ENCODE data around the gene CACNA2D4. TPM values are rescaled to one million over a fixed set of nuclear protein-coding genes. Genes with fewer than 3 reads are reported as not detected.

The CACNA2D4 gene
- polyA plus RNA-seq, 3 donors = 17.8 to 87.7 (median 22.1) TPM

DNA sequence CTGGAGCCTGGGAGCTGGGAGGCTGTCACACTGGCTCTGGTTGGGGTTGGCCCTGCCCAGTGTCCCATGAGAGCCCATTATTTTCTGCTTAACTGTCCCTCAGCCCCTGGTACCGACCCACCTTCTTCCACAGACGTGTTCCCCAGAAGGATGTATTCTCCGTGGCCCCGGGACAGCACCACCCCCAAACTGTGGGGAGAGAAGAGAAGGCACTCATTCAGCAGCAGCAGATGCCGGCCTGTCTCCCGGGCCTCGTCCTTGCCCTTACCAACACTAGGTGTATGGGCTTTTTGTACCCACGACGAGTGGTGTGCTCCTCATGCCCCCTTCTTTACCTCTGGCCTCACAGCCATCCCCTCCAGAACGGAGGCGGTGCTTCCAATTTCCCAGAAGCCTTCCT, 60.0 kb downstream of the CACNA2D4 start:
- Mint-ChIP-seq H3K27me3 (ENCODE audit: low read depth in 3 of 3) (peaks cover 0 to 11% (median 5%) of the 10 kb centered on the region in 3 donors), H3K4me3 (no peak overlapping the region), H3K27ac (no peak overlapping the region), H3K36me3 (no peaks in the 10 kb centered on the region), H3K4me1 (peaks cover 2% of the 10 kb centered on the region), H3K9me3 (peaks cover 18 to 31% (median 27%) of the 10 kb centered on the region in 7 donors)
- Histone ChIP-seq H3K36me3 (replicated peaks in 1 of 2; ENCODE audit: control insufficient read depth in 1 of 2, insufficient read depth in 2 of 2, low read length in 2 of 2) (no peaks in the 10 kb centered on the region), H2AFZ (ENCODE audit: insufficient read depth, low read depth, low read length, poor library complexity, severe bottlenecking) (no peak overlapping the region), H3K4me3 (replicated peaks in 1 of 3; ENCODE audit: low read depth in 2 of 3, low read length in 3 of 3) (no peak overlapping the region), H3K9ac (ENCODE audit: insufficient read depth, low read length, poor library complexity, severe bottlenecking) (no peak overlapping the region), H3K79me2 (ENCODE audit: insufficient read depth, low read length) (no peaks in the 10 kb centered on the region), H3K27ac (ENCODE audit: low read depth in 1 of 2, low read length in 2 of 2) (no peak overlapping the region), H3K4me1 (ENCODE audit: control insufficient read depth in 1 of 2, insufficient read depth in 2 of 2, low read length in 2 of 2) (no peaks in the 10 kb centered on the region), H4K20me1 (ENCODE audit: insufficient read depth, low read length) (no peaks in the 10 kb centered on the region), H3K9me3 (replicated peaks in 1 of 2; ENCODE audit: control insufficient read depth in 1 of 2, insufficient read depth in 1 of 2, low read length in 2 of 2) (peaks cover 13 to 29% of the 10 kb centered on the region in 2 donors), H3K27me3 (ENCODE audit: control insufficient read depth in 2 of 2, insufficient read depth in 2 of 2, low read length in 2 of 2) (peaks cover 0 to 4% of the 10 kb centered on the region in 2 donors), H3K4me2 (replicated peaks; ENCODE audit: extremely low read depth, low read length, poor library complexity, severe bottlenecking) (no peak overlapping the region)
- DNase-seq = no peak
- TF ChIP-seq, protein P1, sequence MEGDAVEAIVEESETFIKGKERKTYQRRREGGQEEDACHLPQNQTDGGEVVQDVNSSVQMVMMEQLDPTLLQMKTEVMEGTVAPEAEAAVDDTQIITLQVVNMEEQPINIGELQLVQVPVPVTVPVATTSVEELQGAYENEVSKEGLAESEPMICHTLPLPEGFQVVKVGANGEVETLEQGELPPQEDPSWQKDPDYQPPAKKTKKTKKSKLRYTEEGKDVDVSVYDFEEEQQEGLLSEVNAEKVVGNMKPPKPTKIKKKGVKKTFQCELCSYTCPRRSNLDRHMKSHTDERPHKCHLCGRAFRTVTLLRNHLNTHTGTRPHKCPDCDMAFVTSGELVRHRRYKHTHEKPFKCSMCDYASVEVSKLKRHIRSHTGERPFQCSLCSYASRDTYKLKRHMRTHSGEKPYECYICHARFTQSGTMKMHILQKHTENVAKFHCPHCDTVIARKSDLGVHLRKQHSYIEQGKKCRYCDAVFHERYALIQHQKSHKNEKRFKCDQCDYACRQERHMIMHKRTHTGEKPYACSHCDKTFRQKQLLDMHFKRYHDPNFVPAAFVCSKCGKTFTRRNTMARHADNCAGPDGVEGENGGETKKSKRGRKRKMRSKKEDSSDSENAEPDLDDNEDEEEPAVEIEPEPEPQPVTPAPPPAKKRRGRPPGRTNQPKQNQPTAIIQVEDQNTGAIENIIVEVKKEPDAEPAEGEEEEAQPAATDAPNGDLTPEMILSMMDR (IDR thresholded peaks at IDR 0.05) = no peak
- intact Hi-C loops (cut with micrococcal nuclease) = no loop called here
- 100% methylated on average over 2 of the region's 11 CpGs for WGBS (ENCODE audit: insufficient coverage)

- H3K27me3 Mint-ChIP-seq (ENCODE audit: low read depth in 3 of 3) = peaks cover 1 to 7% (median 3%) of the 10 kb centered on the region in 3 donors
- Histone ChIP-seq H3K27ac (ENCODE audit: low read depth in 1 of 2, low read length in 2 of 2) (no peak overlapping the region), H3K79me2 (ENCODE audit: insufficient read depth, low read length) (no peaks in the 10 kb centered on the region), H3K9me3 (replicated peaks in 1 of 2; ENCODE audit: control insufficient read depth in 1 of 2, insufficient read depth in 1 of 2, low read length in 2 of 2) (peaks cover 13 to 29% of the 10 kb centered on the region in 2 donors), H3K4me2 (replicated peaks; ENCODE audit: extremely low read depth, low read length, poor library complexity, severe bottlenecking) (no peak overlapping the region), H3K4me1 (ENCODE audit: control insufficient read depth in 1 of 2, insufficient read depth in 2 of 2, low read length in 2 of 2) (no peaks in the 10 kb centered on the region), H4K20me1 (ENCODE audit: insufficient read depth, low read length) (no peaks in the 10 kb centered on the region), H2AFZ (ENCODE audit: insufficient read depth, low read depth, low read length, poor library complexity, severe bottlenecking) (no peak overlapping the region), H3K36me3 (replicated peaks in 1 of 2; ENCODE audit: control insufficient read depth in 1 of 2, insufficient read depth in 2 of 2, low read length in 2 of 2) (no peaks in the 10 kb centered on the region), H3K27me3 (ENCODE audit: control insufficient read depth in 2 of 2, insufficient read depth in 2 of 2, low read length in 2 of 2) (no peaks in the 10 kb centered on the region), H3K9ac (ENCODE audit: insufficient read depth, low read length, poor library complexity, severe bottlenecking) (no peak overlapping the region), H3K4me3 (replicated peaks in 1 of 3; ENCODE audit: low read depth in 2 of 3, low read length in 3 of 3) (no peak overlapping the region)
- intact Hi-C loops (cut with micrococcal nuclease) = no loop called here
- 100% methylated on average over 7 of the region's 7 CpGs for WGBS (ENCODE audit: insufficient coverage)
- DNase-seq = no peak
- H3K27ac Mint-ChIP-seq = no peak overlapping the region
- TF ChIP-seq, protein P1 (IDR thresholded peaks at IDR 0.05) = no peak
- no peak overlapping the region for H3K4me3 Mint-ChIP-seq
- peaks cover 18 to 33% (median 27%) of the 10 kb centered on the region in 7 donors for H3K9me3 Mint-ChIP-seq
- H3K4me1 Mint-ChIP-seq = peaks cover 2% of the 10 kb centered on the region
- H3K36me3 Mint-ChIP-seq = no peaks in the 10 kb centered on the region
Measured at GRCh38 chr12:1857821-1858220, 60.6 kb downstream of the CACNA2D4 start.
